DOHH2 (cell line): ENCODE results near the gene RAB42.

Experiments
- H3F3A ChIP-seq: fragments of 200-600 bp; sonication (generic), shearing (Covaris generic); 2 replicates; pipeline ENCODE4 v1.6.0; 2016; ENCODE audit warnings: antibody characterized with exemption, mild to moderate bottlenecking; ENCODE audit not compliant: control insufficient read depth, insufficient read depth
- H3K27ac ChIP-seq: fragments of 200-600 bp; sonication (generic); 2 replicates; pipeline ENCODE4 v1.5.1; 2014; ENCODE audit warnings: low read depth, mild to moderate bottlenecking, low read length, moderate library complexity
- H3K27me3 ChIP-seq: fragments of 200-600 bp; sonication (generic); 2 replicates; pipeline ENCODE4 v1.6.1; 2014; ENCODE audit warnings: mild to moderate bottlenecking, low read length, mixed read lengths; ENCODE audit not compliant: control insufficient read depth
- H3K36me3 ChIP-seq: fragments of 200-600 bp; sonication (generic); 2 replicates; pipeline ENCODE4 v1.6.1; 2014; ENCODE audit warnings: mild to moderate bottlenecking, low read length, moderate library complexity, mixed read lengths; ENCODE audit not compliant: control insufficient read depth
- H3K4me1 ChIP-seq: fragments of 200-600 bp; sonication (generic); 2 replicates; pipeline ENCODE4 v1.6.1; 2014; ENCODE audit warnings: mild to moderate bottlenecking, low read length, mixed read lengths; ENCODE audit not compliant: control insufficient read depth
- H3K4me2 ChIP-seq: fragments of 200-600 bp; sonication (generic); 2 replicates; pipeline ENCODE4 v1.6.0; 2014; ENCODE audit warnings: mild to moderate bottlenecking, low read length, moderate library complexity
- H3K4me3 ChIP-seq: fragments of 200-600 bp; sonication (generic); 2 replicates; pipeline ENCODE4 v1.5.1; 2014; ENCODE audit warnings: mild to moderate bottlenecking, low read length, mixed read lengths
- H3K79me2 ChIP-seq: fragments of 200-600 bp; sonication (generic); 2 replicates; pipeline ENCODE4 v1.6.1; 2014; ENCODE audit warnings: mild to moderate bottlenecking, low read length, mixed read lengths; ENCODE audit not compliant: control insufficient read depth
- H3K9me2 ChIP-seq: fragments of 200-600 bp; sonication (generic); replicated peaks from 2 replicates; pipeline ENCODE4 v1.6.1; 2014; ENCODE audit warnings: mild to moderate bottlenecking, low read length, mixed read lengths; ENCODE audit not compliant: control insufficient read depth
- H3K9me3 ChIP-seq: fragments of 200-600 bp; sonication (generic); 2 replicates; pipeline ENCODE4 v1.6.1; 2014; ENCODE audit warnings: antibody characterized with exemption, low read length, mixed read lengths; ENCODE audit not compliant: control insufficient read depth, insufficient read depth
- H4K20me1 ChIP-seq: fragments of 200-600 bp; sonication (generic); 2 replicates; pipeline ENCODE4 v1.6.0; 2014; ENCODE audit warnings: low read depth, mild to moderate bottlenecking, antibody characterized with exemption, low read length, moderate library complexity; ENCODE audit not compliant: control insufficient read depth, insufficient read depth
- CTCF ChIP-seq: fragments of 200-600 bp; sonication (generic); IDR thresholded peaks from one replicate; pipeline ENCODE4 v1.5.1; 2014; ENCODE audit warnings: antibody characterized with exemption, mild to moderate bottlenecking, low read depth, low read length; ENCODE audit not compliant: poor library complexity, severe bottlenecking
- EZH2phosphoT487 ChIP-seq: fragments of 200-600 bp; sonication (generic); IDR thresholded peaks from 2 replicates; pipeline ENCODE4 v1.6.1; 2017; ENCODE audit warnings: borderline replicate concordance, mild to moderate bottlenecking, antibody characterized with exemption, low read length, moderate library complexity, mixed read lengths

RAB42 gene

DNA sequence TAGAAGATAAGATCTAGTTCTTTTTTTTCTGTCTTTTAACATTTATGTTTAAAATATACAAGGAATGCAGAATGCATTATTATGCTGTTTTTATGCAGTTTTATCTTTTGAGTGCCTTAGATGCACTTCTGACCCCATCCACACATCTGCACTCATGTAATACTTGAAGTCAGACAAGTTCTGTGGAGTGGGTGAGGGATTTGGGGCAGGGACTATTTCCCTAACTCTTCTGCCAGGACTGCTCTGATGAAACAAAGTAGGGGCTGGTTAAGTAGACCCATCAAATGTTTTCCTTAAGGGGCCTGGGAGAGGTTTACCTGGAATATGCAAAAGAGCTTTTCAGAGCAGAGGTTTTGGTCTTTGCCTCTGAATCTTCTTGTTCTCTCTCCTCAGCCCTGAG, 27.8 kb upstream of the RAB42 start:
- H3K79me2 ChIP-seq, result no peaks in the 10 kb centered on the region
- H4K20me1 ChIP-seq, result no peaks in the 10 kb centered on the region
- no peak for TF ChIP-seq EZH2phosphoT487
- TF ChIP-seq CTCF, result no peak
- H3K4me3 ChIP-seq, result no peak overlapping the region
- H3K9me3 ChIP-seq, result no peaks in the 10 kb centered on the region
- H3K27ac ChIP-seq, result no peak overlapping the region
- H3K36me3 ChIP-seq, result peaks cover 77% of the 10 kb centered on the region
- no peaks in the 10 kb centered on the region for H3F3A ChIP-seq
- no peaks in the 10 kb centered on the region for H3K4me1 ChIP-seq
- no peak overlapping the region for H3K4me2 ChIP-seq
- H3K9me2 ChIP-seq, result no peaks in the 10 kb centered on the region
- H3K27me3 ChIP-seq, result no peaks in the 10 kb centered on the region

- Histone ChIP-seq H3K9me3 (no peaks in the 10 kb centered on the region), H3K36me3 (peaks cover 70% of the 10 kb centered on the region), H3K27ac (no peak overlapping the region), H3K79me2 (no peaks in the 10 kb centered on the region), H3K9me2 (no peaks in the 10 kb centered on the region), H4K20me1 (no peaks in the 10 kb centered on the region), H3K27me3 (no peaks in the 10 kb centered on the region), H3F3A (no peaks in the 10 kb centered on the region), H3K4me1 (no peaks in the 10 kb centered on the region), H3K4me2 (no peak overlapping the region), H3K4me3 (no peak overlapping the region)
- TF ChIP-seq EZH2phosphoT487 (no peak), CTCF (no peak)
Observed at GRCh38 chr1:28565040-28565439, 27.0 kb upstream of the RAB42 start.

DNA sequence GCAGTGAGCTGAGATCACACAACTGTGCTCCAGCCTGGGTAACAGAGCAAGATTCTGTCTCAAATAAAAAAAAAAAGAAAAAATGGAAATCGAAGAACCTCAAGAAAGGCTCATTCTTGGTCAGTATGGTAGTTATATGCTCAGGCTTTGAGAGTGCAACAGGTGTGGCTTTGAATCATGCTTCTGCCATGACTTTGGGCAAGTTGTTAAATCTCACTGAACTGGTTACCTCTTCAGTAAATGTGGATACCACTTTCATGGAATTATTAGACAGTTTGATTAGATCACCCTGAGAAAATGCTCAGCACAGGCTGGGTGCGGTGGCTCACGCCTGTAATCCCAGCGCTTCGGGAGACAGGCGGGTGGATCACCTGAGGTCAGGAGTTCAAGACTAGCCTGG, 26.3 kb upstream of the RAB42 start:
- peaks cover 70% of the 10 kb centered on the region for H3K36me3 ChIP-seq
- H3F3A ChIP-seq, result no peaks in the 10 kb centered on the region
- H3K9me2 ChIP-seq, result no peaks in the 10 kb centered on the region
- H3K4me1 ChIP-seq, result no peaks in the 10 kb centered on the region
- no peak overlapping the region for H3K4me3 ChIP-seq
- H3K9me3 ChIP-seq, result no peaks in the 10 kb centered on the region
- no peak overlapping the region for H3K4me2 ChIP-seq
- no peaks in the 10 kb centered on the region for H4K20me1 ChIP-seq
- no peaks in the 10 kb centered on the region for H3K27me3 ChIP-seq
- TF ChIP-seq EZH2phosphoT487 (no peak), CTCF (no peak)
- H3K27ac ChIP-seq, result no peak overlapping the region
- H3K79me2 ChIP-seq, result no peaks in the 10 kb centered on the region

DNA sequence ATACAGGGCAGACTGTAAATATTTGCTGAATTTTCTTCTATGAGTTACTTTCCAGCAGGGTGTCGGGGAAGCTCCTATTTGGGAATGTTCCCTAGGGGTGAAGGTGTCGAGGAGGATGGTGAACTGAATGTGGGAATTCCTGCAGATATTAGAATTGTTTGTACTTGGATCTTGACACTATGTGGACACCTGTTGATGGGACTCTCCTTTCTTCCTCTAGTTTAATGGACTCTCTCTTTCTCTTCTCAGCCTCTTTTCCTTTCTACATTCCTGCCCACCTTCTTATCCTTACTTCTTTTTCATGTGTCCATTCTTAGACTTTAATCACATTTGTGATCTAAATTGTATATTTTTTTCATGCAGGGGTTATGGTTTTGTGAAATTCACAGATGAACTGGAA, 25.1 kb upstream of the RAB42 start:
- H3K4me3 ChIP-seq, result no peak overlapping the region
- no peak overlapping the region for H3K4me2 ChIP-seq
- no peaks in the 10 kb centered on the region for H3K9me3 ChIP-seq
- H3K79me2 ChIP-seq, result no peaks in the 10 kb centered on the region
- H3K4me1 ChIP-seq, result no peaks in the 10 kb centered on the region
- no peaks in the 10 kb centered on the region for H3K9me2 ChIP-seq
- TF ChIP-seq CTCF (no peak), EZH2phosphoT487 (no peak)
- no peak overlapping the region for H3K27ac ChIP-seq
- no peaks in the 10 kb centered on the region for H3F3A ChIP-seq
- H3K36me3 ChIP-seq, result peaks cover 68% of the 10 kb centered on the region
- no peaks in the 10 kb centered on the region for H4K20me1 ChIP-seq
- H3K27me3 ChIP-seq, result no peaks in the 10 kb centered on the region
